Measurements from ENCODE around the gene CA10. TPM values are rescaled to one million over a fixed set of nuclear protein-coding genes. Genes with fewer than 3 reads are reported as not detected.
A peak's percentile ranks its signal among the peaks of the same experiment; 100 is the strongest.

Gene CA10
- total RNA-seq, 2 donors from 2014 or later, result 0.22 to 0.37 TPM

DNA sequence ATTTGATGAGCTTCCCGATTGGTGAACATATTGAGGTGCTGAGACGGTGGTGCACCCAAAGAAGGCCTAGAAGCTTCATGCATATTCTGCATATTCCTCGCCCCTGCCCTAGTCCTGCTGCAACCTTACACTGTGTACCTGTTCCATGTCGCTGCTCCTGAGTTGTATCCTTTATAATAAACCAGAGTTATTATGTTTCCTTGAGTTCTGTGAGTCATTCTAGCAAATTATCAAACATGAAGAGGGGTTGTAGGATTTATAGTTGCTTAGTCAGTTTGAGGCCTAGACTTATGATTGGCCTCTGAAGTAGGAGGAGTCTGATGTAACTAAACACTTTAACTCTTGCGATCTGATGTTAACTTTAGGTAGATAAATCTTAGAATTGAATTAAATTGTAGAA, 436.8 kb downstream of the CA10 start:
- 96 to 98% methylated on average over 4 to 5 of the region's 5 CpGs for WGBS, 2 experiments (ENCODE audit: insufficient coverage in 1 of 2, insufficient read length in 1 of 2)
- H3K4me1 ChIP-seq (ENCODE audit: control insufficient read depth, insufficient read depth, low read length), result no peaks in the 10 kb centered on the region
- H3K4me3 Mint-ChIP-seq, result no peak overlapping the region

DNA sequence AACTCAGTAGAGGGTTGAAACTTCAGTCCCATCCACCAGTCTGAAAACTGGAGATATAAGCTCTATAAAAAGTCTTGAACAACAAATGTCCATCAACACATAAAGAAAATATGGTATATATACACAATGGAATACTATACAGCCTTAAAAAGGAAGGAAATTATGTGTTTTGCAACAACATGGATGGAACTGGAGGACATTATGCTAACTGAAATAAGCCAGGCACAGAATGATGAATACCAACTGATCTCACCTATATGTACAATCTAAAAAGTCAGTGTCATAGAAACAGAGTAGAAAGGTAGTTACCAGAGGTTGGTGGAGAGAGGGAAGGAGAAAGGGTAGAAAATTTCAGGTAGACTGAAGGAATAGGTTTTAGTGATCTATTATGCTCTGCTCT, 438.1 kb downstream of the CA10 start:
- no peak overlapping the region for H3K4me3 ChIP-seq (ENCODE audit: low read length)
- H3K27ac ChIP-seq (ENCODE audit: low read depth, low read length), result no peak overlapping the region
- TF ChIP-seq, protein P1, sequence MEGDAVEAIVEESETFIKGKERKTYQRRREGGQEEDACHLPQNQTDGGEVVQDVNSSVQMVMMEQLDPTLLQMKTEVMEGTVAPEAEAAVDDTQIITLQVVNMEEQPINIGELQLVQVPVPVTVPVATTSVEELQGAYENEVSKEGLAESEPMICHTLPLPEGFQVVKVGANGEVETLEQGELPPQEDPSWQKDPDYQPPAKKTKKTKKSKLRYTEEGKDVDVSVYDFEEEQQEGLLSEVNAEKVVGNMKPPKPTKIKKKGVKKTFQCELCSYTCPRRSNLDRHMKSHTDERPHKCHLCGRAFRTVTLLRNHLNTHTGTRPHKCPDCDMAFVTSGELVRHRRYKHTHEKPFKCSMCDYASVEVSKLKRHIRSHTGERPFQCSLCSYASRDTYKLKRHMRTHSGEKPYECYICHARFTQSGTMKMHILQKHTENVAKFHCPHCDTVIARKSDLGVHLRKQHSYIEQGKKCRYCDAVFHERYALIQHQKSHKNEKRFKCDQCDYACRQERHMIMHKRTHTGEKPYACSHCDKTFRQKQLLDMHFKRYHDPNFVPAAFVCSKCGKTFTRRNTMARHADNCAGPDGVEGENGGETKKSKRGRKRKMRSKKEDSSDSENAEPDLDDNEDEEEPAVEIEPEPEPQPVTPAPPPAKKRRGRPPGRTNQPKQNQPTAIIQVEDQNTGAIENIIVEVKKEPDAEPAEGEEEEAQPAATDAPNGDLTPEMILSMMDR (conservative IDR thresholded peaks at IDR 0.05), result no peak
- Mint-ChIP-seq H3K4me3 (no peak overlapping the region), H3K27me3 (ENCODE audit: insufficient read depth) (no peaks in the 10 kb centered on the region), H3K4me1 (peaks cover 7% of the 10 kb centered on the region), H3K27ac (no peak overlapping the region), H3K9me3 (no peaks in the 10 kb centered on the region), H3K36me3 (ENCODE audit: low read depth) (no peaks in the 10 kb centered on the region)
- no peaks in the 10 kb centered on the region for H3K36me3 ChIP-seq (ENCODE audit: control insufficient read depth, insufficient read depth, low read length)
- H3K9ac ChIP-seq (ENCODE audit: extremely low read depth, low read length, poor library complexity, severe bottlenecking), result no peak overlapping the region
- H3K9me3 ChIP-seq (ENCODE audit: control insufficient read depth, low read length), result no peaks in the 10 kb centered on the region
- no peaks in the 10 kb centered on the region for H3K4me1 ChIP-seq (ENCODE audit: control insufficient read depth, insufficient read depth, low read length)
- DNase-seq, result no peak
- no peaks in the 10 kb centered on the region for H3K27me3 ChIP-seq (ENCODE audit: control insufficient read depth, insufficient read depth, low read length, poor library complexity, severe bottlenecking)

More for the DNA sequence above, 436.8 kb downstream of the CA10 start:
- Histone ChIP-seq H3K4me3 (ENCODE audit: low read length) (no peak overlapping the region), H3K9ac (ENCODE audit: extremely low read depth, low read length, poor library complexity, severe bottlenecking) (no peak overlapping the region), H3K27me3 (ENCODE audit: control insufficient read depth, insufficient read depth, low read length, poor library complexity, severe bottlenecking) (no peaks in the 10 kb centered on the region), H3K9me3 (ENCODE audit: control insufficient read depth, low read length) (no peaks in the 10 kb centered on the region), H3K27ac (ENCODE audit: low read depth, low read length) (no peak overlapping the region), H3K36me3 (ENCODE audit: control insufficient read depth, insufficient read depth, low read length) (no peaks in the 10 kb centered on the region)
- H3K27ac Mint-ChIP-seq, result no peak overlapping the region
- no peak for DNase-seq
- no peaks in the 10 kb centered on the region for H3K36me3 Mint-ChIP-seq (ENCODE audit: low read depth)
- peaks cover 7% of the 10 kb centered on the region for H3K4me1 Mint-ChIP-seq
- TF ChIP-seq, protein P1 (conservative IDR thresholded peaks at IDR 0.05), result no peak
- no peaks in the 10 kb centered on the region for H3K27me3 Mint-ChIP-seq (ENCODE audit: insufficient read depth)
- H3K9me3 Mint-ChIP-seq, result no peaks in the 10 kb centered on the region

DNA sequence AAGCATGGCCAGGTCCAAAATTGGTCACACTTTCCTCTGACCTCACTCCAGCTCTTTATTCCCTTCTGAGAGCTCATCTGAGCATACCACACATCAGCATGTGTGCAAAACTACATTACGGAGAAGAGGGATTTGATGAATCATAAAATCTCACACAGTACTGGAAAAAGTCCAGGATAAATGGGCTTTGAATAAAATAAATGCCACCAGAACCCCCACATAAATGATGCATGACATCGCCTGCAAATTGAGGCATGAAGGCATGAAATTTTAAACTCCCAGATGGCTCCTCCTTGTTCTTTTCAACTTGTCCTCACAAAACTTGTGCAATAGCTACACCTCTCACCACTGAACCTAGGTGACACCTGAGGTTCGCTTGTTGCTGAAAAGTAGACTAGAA, 439.5 kb downstream of the CA10 start:
- no peak overlapping the region for H3K4me3 ChIP-seq (ENCODE audit: low read length)
- H3K27ac ChIP-seq (ENCODE audit: low read depth, low read length), result no peak overlapping the region
- H3K9ac ChIP-seq (ENCODE audit: extremely low read depth, low read length, poor library complexity, severe bottlenecking), result no peak overlapping the region
- H3K36me3 ChIP-seq (ENCODE audit: control insufficient read depth, insufficient read depth, low read length), result no peaks in the 10 kb centered on the region
- H3K9me3 ChIP-seq (ENCODE audit: control insufficient read depth, low read length), result no peaks in the 10 kb centered on the region
- no peaks in the 10 kb centered on the region for H3K27me3 ChIP-seq (ENCODE audit: control insufficient read depth, insufficient read depth, low read length, poor library complexity, severe bottlenecking)
- DNase-seq, result peak; percentile 13
- Mint-ChIP-seq H3K36me3 (ENCODE audit: low read depth) (no peaks in the 10 kb centered on the region), H3K27ac (no peak overlapping the region), H3K4me3 (no peak overlapping the region), H3K27me3 (ENCODE audit: insufficient read depth) (no peaks in the 10 kb centered on the region), H3K9me3 (no peaks in the 10 kb centered on the region), H3K4me1 (peaks cover 7% of the 10 kb centered on the region)
- 89% methylated on average over 3 of the region's 3 CpGs; no CpG with 5 or more reads in 1 of the 2 experiments for WGBS, 2 experiments (ENCODE audit: insufficient coverage in 1 of 2, insufficient read length in 1 of 2)
- TF ChIP-seq, protein P1 (conservative IDR thresholded peaks at IDR 0.05), result no peak
- H3K4me1 ChIP-seq (ENCODE audit: control insufficient read depth, insufficient read depth, low read length), result no peaks in the 10 kb centered on the region
